GM08714 (cell line): ENCODE measurements around the gene FNBP1.
"Not testable (repeated sequence)": the region's sequence is repeated elsewhere in the genome, so short reads cannot be mapped to it uniquely, and the experiment has no call there.

Experiments used
- H3K4me3 ChIP-seq: fragments of 200-500 bp; sonication (Bioruptor generic); 2 replicates; pipeline ENCODE4 v1.5.1; 2014; ENCODE audit warnings: mild to moderate bottlenecking, low read length, inconsistent platforms
- ZNF274 ChIP-seq: IDR thresholded peaks from 2 replicates; pipeline ENCODE4 v1.6.1; 2012; ENCODE audit warnings: mild to moderate bottlenecking, low read depth, low read length

FNBP1 gene

GRCh38 chr9:129949821-129950220, 93.2 kb downstream of the FNBP1 start:
- no peak for TF ChIP-seq ZNF274
- H3K4me3 ChIP-seq, result no peak overlapping the region

DNA sequence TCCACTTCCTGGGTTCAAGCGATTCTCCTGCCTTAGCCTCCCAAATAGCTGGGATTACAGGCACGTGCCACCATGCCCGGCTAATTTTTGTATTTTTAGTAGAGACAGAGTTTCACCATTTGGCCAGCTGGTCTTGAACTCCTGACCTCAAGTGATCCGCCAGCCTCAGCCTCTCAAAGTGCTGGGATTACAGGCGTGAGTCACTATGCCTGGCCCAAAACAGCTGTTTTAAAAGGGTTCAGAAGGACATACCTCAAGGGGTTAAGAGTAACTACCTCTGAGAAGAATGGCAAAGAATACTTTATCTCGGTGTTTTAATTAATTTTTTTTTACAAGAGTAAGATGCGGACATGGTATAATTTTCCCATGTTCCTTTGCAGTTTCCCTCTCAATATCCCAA, 94.4 kb downstream of the FNBP1 start:
- not testable (repeated sequence) for H3K4me3 ChIP-seq

GRCh38 chr9:129946246-129946995, 96.6 kb downstream of the FNBP1 start:
- H3K4me3 ChIP-seq, result no peak overlapping the region
- TF ChIP-seq ZNF274, result no peak

GRCh38 chr9:129945314-129945713, 97.7 kb downstream of the FNBP1 start:
- TF ChIP-seq ZNF274, result no peak
- H3K4me3 ChIP-seq, result no peak overlapping the region

- H3K4me3 ChIP-seq, result no peak overlapping the region
- no peak for TF ChIP-seq ZNF274
These were observed 98.4 kb downstream of the FNBP1 start for GRCh38 chr9:129944506-129945116.

DNA sequence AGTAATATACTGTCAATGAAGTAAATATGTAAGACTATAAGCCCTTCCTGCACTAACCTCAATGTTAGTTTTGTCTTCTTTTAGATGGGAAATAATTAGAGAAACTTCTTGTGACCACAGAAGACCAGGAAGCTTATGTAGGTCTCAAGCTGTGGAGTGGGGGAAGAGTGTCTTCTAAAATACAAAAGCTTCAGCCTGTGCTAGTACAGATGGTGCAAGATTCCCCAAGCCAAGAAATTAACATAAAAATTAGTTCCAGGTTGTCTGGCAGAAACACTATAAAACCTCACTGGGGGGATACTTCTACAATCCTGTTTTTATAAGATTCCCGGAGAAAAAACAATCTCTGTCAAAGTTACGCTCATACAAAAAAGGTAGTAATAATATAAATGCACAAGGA, 103.6 kb downstream of the FNBP1 start:
- TF ChIP-seq ZNF274, result no peak

DNA sequence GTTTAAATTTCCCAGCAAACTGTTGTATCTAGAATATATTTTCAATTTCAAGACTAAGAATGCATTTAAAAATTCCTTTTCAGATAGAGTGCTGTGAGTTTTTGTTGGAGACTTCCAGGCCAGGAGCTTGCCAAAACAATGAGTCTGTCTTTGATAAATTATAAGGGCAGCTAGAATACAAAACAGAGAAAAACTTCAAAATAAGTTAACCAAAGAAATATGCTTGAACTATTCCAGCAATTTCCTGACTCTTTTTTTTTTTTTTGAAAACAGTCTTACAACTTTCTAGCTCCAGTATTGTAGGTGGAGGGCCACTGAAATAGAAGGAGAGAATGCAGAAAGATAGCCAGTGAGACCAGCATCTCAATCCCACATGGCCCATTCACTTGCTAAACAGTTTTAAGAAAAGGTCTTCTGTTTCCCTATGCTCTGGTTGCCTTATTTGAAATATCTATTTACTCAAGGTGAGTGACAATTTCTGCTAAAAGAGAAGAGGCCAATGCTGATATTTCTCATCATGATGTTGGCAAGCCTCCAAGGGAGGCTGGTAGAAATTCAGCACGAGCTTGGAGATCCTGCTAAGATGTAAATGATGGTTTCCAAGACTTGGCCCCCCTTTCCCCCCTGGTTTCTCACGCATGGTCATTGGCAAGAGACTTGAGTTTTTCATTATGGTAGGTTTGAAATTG, 104.6 kb downstream of the FNBP1 start:
- no peak overlapping the region for H3K4me3 ChIP-seq
- no peak for TF ChIP-seq ZNF274

More for the DNA sequence above, 103.6 kb downstream of the FNBP1 start:
- no peak overlapping the region for H3K4me3 ChIP-seq

DNA sequence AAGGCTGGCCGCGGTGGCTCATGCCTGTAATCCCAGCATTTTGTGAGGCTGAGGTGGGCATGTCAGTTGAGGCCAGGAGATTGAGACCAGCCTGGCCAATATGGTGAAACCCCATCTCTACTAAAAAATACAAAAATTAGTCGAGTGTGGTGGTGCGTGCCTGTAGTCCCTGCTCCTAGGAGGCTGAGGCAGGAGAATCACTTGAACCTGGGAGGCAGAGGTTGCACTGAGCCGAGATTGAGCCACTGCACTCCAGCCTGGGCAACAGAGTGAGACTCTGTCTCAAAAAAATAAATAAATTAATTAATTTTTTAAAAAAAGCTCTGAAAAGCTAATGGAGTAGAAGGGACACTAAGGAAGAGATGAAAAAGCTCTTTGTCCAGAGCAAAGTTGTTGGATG, 105.1 kb downstream of the FNBP1 start:
- H3K4me3 ChIP-seq, result not testable (repeated sequence)

DNA sequence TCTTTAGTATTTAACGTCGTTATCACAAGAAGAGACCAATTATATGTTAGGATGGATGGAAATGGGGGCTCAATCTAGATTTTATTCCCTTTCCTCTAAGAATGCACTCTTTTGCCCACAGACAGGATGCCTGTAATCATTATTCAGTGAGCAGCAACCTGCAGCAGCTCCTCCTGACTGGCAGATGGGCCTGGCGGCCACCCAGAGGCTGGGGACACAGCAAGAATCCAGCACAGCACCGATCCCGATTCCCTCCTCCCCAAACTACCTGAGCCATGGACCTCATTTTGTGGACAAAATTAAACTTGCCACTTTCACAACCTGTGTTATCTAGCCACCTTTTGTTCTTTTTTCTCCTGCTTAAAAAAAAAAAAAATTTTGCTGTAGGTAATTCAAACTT, 106.8 kb downstream of the FNBP1 start:
- TF ChIP-seq ZNF274, result no peak
- no peak overlapping the region for H3K4me3 ChIP-seq

DNA sequence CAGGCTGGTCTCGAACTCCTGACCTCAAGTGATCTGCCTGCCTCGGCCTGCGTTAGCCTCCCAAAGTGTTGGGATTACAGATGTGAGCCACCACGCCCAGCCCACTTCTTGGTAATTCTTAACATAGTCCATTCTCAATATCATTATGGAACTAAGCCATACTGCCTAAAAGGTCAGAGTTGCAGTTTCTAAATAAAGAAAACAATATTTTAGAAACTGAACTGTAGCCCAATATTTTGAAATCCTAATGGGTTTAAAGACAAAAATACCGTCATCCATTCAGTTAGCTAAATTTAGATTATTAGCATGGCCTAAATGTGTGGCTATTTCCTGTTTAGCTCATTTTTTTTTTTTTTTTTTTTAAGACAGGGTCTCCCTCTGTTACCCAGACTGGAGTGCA, 108.2 kb downstream of the FNBP1 start:
- TF ChIP-seq ZNF274, result no peak
- no peak overlapping the region for H3K4me3 ChIP-seq

DNA sequence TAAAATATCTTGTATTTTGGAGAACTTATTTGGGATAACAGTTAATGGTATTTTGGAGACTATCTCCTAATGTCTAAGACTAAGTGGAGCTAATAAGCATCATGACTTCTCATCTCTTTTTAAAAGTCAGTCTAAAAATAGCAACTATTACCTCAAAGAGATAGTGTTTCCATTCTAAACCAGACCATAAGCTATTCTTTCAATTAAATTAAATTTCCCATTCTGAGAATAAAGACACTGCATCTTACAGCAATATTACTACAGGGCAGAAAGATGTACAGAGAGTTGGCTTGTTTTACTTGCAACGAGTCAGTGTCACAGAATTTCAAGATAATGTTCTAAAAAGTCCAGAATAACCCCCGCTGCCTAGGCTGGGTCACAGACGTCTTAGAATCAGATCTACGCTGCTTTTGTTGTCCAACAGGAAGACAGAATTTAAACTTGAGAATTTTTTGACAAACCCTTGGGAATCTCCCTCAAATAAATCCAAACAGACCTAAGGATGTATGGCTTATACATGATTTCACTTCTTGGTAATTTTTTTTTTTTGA, 108.9 kb downstream of the FNBP1 start:
- H3K4me3 ChIP-seq, result no peak overlapping the region
- no peak for TF ChIP-seq ZNF274

DNA sequence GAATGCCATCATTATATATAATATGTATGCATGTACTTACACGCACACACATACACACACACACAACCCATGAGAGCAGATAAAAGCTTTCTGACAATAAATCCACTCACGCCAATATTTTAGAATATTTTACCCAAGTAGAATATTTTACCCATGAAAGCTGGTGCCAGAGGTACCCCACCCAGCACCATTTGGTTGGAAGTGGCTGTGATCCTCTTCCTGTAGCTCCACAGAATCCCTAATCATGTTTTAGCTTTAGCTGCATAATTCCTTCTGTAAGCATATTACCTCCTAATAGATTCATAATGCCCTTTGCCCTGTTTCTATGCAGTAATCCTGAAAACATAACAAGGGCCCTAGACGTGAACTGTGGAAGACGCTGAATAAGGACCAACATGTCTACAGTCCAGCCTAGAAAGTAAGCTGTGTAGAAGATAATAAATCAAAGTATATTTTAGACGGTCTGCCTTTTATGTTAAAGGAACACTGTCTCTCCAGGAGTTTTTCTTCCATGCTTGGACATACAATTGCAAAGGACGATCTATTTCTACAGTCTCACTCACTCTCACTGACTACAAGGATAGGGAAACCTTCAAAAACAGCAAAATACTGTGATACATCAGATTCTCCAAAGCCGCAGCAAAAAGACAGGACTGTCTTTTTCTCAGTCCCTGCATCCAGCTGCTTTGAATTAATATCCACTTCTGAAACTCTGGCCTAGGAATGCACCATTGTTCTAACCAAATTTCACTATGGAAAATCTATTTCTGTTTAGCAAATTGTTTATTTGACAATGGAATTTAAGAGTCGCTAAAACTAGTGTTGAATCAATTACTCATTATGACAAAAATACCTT, 109.6 kb downstream of the FNBP1 start:
- no peak overlapping the region for H3K4me3 ChIP-seq
- no peak for TF ChIP-seq ZNF274

- no peak overlapping the region; the same call in 1 of the 2 replicates for H3K4me3 ChIP-seq
These were observed 110.5 kb downstream of the FNBP1 start for GRCh38 chr9:129932303-129933151.

More at GRCh38 chr9:129932303-129933151, 110.5 kb downstream of the FNBP1 start:
- no peak for TF ChIP-seq ZNF274
